ENCODE data around the gene PTPRT.

GRCh38 chr20:42703744-42704143, 486.0 kb downstream of the PTPRT start:
- no peak for TF ChIP-seq TAF1 (IDR thresholded peaks at IDR 0.05; ENCODE audit: borderline replicate concordance, low read depth, low read length)
- TF ChIP-seq POLR2AphosphoS5 (IDR thresholded peaks at IDR 0.05; ENCODE audit: low read depth, low read length), result no peak
- TF ChIP-seq POLR2A (IDR thresholded peaks at IDR 0.05; ENCODE audit: low read depth, low read length), result no peak

All from GM12892 (cell line).